ENCODE measurements around the gene CNNM3.
"Not testable (repeated sequence)": the region's sequence is repeated elsewhere in the genome, so short reads cannot be mapped to it uniquely, and the experiment has no call there.

CNNM3 gene

DNA sequence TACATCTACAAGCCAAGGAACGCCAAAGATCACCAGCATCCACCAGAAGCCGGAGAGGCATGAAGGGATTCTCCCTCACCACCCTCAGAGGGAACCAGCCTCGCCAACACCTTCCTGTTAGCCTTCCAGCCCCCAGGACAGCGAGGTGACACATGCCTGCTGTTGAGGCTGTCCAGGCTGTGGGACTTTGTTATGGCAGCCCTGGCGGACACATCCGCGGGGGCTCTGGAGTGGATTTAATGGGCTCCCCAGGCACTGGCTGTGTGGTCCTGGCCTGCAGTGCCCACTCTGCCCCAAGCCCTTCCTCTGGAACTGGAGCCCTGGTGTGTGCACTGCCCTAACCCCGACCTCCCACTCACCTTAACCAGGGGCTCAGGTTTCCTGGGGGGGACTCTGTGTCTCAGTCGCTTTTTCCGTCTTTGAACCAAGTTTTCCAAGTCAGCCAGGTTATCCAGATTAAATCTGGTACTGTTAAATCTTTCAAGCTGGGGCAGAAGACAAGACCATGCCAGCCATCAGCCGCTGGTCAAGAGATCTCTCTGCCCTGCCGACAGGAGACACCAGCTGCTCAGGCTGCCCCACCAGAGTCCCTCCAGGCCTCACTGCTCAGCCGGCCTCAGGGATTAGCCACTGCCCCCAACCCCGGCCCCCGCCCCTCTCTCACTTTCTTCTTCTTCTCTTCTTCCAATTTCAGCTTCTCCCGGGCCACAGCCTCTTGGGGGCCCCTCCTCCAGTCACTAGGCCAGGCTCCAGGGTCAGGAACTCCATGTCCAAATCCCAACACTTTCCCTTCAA is 25.8 kb downstream of the CNNM3 start:
- DNase-seq, result no peak

DNA sequence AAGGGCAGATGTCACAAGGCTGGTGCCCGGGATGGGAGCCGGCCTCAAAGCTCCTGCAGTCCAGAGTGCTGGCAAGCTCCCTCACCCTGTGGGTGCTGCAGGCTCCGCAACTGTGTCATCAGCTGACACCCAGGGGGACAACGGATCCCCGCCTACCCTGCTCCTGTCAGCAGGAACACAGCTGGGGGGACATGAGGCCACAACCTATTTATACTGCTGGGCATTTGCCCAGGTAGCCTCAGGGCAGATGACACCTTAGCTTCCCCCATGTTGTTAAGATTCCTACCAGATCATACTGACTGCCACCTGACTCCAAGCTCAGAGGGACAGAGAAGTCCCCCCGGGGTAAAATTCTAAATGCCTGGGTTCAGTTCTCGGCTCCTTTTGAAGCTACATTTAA is 26.5 kb downstream of the CNNM3 start:
- no peak for DNase-seq

DNA sequence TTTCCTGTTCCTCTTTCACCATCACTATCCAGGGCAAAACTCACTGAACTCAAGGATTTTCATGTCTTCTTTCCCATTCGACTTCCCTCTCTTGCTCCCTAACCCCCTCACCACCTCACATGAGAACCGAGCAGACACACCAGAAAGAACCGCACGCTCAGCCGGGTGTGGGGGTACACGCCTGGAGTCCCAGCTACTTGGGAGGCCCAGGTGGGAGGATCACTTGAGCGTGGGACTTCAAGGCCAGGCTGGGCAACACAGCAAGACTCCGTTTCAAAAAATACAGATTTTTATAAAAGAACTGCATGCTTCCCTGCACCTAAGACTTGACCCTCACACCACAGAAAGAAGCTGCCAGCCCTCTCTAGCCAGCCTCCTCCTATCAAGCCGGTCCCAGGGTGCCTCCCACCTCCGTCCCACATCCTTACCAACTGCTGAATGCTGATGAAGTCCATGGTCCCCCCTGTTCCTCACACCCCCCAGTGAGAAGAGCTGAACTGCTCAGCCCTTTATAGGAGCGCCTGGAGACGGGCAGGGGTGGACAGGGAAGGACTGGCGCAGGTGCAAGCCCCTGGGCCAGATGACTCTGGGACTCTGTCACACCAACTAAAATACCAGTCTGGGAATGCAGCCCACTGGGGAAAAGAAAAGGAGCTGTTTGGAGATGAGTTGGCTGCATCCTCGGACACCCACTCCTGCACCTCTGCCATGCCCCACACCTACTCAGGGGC is 27.6 kb downstream of the CNNM3 start, which contains the start of gene ANKRD23:
TSS of gene ANKRD23 (minus strand) at position 484 of the 731 bp plus-strand sequence. CDS start at position 455, 29 bp downstream.
- DNase-seq, result no peak

DNA sequence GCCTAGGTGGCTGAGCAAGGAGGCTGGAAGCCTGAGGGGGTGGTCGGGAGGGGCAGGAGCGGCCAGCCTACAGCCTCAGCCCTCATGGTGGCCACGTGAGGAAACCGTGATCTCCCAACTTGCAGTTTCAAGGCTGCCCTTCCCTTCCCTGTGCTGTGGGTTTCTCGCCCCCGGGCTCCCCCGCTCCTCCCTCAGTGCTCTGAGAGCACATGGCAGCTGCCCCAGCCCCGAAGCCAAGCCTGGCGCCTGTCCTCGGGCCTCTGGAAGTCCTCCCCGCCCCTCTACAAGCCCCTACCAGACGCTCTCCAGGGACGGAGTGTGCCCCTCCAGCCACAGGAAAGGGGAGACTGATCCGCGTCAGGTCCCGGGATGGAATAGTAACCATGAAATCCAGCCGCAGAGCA is 28.3 kb downstream of the CNNM3 start:
- DNase-seq, result no peak

DNA sequence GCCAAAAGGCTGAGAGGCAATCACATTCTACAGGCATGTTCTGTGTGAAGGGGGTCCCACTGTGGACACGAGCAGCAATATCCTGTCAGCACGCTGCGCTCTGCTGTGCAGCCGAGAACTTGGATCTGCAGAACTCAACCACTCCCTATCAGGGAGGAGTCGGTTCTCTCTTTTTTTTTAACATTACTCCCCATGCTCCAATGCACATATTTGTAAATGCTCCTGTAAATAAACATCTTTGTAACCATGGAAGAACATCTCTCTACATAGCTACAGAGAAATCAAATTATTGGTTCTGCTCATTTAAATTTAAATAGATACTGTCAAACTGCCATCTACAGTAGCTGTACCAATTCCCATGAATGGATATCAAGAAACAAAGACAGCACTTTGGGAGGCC is 30.8 kb downstream of the CNNM3 start:
- DNase-seq, result no peak

DNA sequence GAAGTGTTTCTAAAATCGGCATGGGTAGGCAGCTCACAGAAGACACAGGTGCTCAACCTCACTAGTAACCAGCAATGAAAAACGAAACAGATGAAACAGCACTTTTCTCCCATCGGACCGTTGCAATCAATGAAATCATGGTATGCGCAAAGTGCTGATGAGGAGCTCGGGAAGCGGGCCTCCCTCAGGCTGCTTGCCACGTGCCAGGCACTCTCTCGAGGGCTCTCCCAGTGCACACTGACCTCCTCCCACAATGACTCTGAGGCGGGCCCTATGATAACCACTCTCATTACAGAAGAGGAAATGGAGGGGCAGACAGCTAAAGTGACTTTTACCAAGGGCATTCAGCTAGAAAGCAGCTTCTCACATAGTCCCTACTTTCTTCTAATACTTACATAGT is 31.5 kb downstream of the CNNM3 start:
- no peak for DNase-seq

DNA sequence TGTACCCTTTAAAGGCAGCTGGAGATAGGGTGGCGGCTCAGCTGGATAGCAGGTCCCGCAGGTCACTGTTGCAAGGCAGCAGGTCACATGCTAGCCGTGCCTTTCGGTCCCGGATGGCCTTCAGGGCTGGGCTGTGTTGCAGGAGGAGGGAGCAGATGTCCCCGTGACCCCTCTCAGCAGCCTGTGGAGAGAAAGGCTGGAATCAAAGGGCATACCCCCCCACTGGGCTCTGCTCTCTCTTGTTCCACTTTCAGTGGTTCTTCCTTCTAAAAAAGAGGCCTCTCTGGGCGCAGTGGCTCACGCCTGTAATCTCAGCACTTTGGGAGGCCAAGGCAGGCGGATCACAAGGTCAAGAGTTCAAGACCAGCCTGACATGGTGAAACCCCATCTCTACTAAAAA is 32.2 kb downstream of the CNNM3 start:
- DNase-seq, result no peak

DNA sequence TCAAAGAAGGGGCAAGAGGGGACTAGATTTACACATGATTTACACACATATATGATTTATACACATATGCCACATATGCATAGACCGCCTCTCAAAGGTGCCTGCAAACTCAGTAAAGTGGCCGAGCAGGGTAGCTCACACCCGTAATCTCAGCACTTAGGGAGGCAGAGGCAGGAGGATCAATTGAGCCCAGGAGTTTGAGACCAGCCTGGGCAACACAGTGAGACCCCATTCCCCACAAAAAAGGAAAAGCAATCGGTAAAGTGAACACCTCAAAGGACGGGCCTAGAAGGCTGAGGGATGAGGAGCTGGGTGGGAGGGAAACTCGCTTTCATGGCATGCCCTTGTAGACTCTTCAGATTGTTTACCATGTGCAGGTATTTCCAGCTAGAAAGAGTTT is 36.6 kb downstream of the CNNM3 start:
- DNase-seq, result no peak

DNA sequence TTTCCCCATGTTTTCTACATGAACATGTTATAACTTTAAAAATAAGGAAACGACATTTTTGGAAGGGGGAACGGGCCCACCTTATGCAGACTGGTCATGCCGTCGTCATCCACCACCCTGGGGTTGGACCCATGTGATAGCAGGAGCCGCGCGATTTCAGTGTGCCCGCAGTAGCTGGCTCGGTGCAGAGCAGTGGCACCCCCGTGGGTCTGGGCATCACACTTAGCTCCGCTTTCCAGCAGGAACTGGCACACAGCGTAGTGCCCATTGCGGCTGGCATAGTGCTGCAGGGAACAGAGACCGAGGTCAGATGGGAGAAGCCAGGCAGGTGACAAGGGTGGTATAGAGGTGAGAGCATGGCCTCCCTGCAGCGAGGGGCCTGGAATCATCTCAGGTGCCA is 37.3 kb downstream of the CNNM3 start:
- no peak for DNase-seq

DNA sequence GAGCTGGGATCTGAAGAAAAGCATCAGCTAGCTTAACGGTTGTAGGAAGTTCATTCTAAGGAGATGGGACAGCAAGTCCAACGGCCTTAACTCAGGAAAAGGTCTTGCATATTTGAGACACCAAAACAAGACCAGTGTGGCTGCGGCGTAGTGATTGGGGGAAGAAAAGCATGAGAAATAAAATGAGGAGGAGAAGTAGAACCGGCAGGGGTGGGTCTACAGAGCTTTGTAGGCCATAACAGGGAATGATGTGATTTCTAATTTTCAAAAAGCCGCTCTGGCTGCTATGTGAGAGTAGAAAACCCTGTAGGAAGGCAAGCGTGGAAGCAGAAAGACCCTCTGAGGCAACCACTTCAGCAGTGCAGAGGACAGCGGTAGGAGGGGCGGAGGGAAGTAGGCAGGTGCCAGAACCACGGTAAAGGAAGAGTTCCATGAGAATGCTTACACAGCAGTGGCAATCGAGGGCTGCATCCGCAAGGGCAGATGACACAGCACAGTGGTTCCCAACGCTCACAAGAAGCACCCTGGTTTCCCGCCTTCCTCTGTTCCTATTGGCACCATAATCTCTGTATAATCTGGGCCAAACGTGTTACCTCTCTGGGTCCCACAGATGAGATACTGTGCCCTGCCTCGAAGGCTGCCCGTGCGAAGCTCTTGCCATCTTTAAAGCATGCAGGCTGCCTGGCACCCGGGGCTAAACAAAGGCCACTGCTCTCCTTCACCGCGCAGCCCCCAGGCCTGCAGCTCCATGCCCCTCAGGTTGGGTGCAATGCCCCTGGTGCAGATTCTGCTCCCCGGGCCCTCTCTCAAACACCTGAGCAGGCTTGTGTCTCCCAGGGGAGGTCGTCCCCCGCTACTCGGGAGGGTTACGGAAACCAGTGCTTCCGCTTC is 41.0 kb downstream of the CNNM3 start:
- DNase-seq, result no peak

DNA sequence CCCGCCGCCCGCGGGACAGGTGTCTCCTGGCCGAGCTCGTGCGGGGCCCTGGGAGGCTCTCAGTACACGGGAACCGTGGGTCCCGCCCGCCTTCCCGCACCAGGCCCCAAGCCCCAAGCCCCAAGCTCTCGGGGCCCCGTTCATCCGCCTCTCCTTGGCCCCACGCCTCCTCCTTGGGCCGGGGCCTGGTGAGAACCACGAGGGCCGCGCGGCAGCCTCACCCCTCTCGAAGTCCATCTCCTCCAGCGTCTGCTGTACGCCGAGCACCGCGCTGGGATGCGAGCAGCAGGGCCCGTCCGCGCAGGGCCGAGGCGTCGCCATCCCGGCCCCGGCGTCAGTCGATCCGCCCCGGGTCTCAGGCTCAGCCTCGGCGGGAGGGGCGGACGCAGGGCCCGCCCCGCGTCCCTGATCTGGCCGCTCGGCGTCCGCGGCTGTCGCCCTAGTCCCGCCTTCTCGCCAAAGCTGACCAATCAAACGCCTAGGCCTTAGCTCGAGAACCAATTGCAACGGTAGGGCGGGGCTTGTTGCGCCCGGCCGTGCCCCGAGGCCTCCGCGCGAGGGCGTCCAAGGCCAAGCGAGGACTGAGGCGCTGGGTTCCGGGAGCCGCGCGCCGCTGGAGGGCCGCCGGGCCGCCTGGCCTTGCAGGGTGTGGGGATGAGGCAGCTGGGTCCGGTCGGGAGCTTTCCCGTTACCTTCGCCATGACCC is 41.8 kb downstream of the CNNM3 start, which contains the start of gene ANKRD39:
TSS of gene ANKRD39 (minus strand) at position 350 of the 706 bp plus-strand sequence. CDS start at position 321, 29 bp downstream.
- peak; percentile 98 for DNase-seq

DNA sequence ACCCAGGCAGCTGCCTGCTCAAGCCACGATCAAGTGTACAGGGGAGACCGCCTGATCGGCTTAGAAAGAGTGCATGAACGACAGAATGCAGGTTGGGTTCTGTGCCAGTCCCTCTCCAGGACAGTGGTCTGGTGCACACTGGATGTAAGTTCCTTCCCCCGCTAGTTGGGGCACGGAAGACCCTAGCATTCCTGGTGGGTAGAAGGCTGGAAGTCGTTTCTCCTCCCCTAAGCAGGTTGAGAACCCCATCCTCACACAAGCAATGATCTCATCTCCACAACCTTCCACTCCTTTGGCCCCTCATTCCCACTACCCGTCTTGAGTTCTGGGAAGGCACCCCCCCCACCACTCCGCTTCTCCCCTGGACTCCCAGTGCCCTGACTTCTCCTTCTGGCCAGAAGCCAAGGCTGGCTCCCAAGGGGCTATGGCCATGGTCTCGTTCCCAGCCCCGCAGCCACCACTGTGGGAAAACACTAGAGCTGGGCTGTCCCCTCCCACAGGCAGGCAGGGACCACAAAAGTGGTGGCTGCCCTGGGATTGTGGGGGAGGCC is 43.1 kb downstream of the CNNM3 start:
- no peak for DNase-seq

DNA sequence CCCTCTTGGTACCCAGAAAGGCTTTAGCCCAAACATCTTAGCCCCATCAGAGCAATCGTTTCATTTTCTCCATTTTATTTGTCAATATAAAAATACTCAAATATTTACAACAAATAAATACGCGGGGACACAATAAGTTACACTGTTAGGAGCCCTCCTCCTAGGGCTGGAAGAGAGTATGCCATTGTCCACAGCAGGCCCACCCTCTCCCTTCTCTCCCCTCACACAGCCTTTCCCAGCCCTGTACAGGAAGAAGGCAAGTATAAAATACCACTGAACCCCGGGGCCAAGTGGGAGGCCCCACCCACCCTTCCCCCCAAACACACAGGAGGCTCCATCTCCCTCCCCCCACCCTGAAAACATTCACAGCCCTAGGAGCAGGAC is 43.6 kb downstream of the CNNM3 start:
- no peak for DNase-seq

DNA sequence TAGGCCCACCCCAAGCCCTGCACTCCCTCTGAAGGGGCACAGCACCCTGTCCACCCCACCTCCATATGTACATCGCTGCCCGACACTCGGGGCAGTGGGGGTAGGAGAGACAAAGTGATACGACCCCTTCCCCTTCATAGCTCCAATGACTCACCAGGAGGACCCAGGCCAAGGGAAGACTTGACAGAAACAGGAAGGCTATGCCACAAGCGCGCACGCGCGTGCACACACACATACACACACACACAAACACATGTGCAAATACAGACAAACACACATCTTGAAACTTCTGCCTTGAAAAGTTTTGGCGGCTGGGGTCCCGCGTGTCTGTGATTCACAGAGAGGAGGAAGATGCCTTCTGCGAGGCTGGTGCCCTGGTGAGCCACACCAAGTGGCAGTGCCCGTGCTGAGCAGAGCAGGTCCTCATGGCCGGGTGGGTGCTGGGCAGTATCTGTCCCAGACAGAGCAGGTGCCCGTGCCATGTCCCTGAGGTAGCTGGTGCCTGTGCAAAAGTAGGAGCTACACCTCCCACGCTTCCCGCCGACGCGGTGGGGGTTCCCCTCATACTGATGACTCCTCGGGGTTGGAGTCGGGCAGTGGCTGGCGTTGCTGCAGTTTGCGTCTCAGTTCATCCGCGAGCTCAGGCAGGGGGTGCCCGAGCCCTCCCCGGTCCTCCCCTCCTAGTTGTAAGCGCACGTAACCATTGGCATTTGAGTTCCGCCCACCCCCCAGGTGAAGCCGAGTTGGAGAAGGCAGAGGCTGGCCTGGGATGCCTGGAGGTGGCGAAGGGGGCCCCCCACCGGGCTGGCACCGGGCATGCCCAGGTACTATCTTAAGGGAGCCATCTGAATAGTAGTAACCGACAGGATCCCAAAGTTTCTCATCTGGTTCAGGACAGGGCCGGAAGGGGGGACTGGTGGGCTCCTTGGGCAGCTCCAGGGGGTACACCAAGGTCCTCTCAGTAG is 44.3 kb downstream of the CNNM3 start:
- no peak for DNase-seq

DNA sequence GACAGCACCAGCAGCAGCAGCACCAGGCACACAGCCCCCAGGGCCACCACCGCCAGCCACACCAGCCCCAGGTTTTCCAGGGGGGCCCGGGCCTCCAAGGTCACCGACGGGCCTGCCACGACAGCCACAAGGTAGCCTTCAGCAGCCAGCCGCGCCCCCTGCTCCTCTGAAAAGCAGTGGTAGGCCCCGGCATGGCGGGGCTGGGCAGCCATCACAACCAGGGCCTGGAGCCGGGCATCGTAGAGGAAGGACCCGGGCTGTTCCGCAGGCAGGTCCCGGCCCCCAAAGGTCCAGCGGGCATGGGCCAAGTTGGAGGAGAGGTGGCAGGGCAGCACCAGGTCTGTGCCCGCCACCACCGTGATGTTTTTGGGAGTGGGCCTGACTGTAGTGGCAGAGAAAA is 45.0 kb downstream of the CNNM3 start:
- no peak for DNase-seq

DNA sequence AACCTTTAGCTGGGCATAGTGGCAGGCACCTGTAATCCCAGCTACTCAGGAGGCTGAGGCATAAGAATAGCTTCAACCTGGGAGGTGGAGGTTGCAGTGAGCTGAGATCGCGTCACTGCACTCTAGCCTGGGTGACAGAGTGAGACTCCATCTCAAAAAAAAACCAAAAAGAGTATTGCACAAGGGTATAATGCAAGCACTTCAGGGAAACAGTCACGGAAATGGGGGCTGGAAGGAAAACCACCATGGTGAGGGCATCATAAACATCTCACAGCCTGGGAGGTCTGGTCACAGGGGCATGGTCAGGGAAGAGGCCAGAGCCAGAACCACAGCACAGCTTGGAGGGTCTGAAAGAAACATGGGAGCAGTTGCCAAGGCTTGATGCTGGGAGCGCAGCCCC is 47.0 kb downstream of the CNNM3 start:
- not testable (repeated sequence) for DNase-seq

DNA sequence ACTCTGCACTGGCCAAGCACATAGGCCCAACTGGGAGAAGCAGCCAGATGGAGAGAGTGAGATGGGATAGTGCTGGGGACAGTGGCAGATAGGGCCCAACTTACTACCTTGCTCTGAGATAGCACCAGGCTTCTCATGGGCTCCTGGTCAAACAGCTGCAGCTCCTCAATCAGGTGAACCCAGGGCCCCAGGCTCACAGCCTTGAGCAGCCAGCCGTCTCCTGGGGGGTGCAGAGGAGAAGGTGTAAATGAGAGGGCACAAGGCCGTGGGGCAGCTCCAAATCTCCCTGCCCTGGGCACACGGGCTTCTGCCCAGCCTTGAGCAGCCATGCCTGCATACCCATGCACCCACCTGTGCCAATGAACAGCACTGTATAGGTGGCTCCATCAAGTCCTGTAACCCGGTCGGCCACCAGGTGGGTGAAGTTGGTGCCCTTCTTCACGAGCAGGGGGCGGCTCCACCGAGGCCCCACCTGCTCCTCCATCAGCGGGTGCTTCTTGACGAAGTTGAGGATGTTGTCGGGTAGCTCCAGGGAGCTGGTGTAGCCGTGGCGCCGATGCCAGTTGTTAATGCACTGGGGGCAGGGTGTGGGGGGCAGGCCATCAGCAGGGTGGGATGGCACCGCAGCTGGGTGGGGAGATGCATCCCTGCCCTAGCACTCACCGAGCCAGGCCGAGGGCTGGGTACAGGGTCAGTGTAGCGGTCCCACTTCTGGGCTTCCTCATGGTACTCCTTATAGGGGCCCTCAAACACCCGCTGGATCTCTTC is 47.7 kb downstream of the CNNM3 start:
- no peak for DNase-seq

DNA sequence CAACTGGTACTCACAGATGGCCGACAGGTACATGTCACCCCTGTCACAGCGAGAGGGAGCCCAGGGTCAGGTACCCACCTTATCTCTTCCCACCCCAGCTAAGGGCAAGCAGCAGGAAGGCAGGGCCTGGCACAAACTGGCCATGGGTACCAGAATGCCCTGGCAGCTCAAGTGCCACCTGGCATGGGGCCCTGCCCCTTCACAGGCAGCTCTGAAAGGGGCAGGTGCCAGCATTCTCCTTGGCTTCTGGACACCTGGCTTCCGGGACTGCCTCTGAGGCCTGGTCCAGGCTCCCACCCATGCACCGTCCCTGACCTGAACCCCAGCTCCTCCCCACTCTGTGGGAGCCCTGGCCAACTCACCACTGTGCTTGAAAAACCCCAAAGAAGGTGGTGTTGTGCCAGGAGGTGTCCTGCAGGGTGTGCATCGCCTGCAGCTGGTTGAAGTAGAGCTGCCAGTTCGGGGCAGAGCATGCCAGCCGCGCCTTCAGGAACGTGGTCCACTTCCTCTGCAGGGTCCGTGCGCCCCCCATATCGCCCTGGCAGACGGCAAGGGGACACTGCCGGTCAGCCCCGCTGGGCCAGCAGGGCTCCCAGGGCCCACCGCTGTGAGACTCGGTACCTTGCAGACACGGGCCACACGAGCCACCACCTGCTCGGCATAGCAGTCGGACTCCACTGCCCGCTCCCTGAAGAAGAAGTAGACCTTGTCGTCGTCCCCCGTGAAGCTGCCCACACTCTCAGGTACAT is 48.4 kb downstream of the CNNM3 start:
- no peak for DNase-seq

DNA sequence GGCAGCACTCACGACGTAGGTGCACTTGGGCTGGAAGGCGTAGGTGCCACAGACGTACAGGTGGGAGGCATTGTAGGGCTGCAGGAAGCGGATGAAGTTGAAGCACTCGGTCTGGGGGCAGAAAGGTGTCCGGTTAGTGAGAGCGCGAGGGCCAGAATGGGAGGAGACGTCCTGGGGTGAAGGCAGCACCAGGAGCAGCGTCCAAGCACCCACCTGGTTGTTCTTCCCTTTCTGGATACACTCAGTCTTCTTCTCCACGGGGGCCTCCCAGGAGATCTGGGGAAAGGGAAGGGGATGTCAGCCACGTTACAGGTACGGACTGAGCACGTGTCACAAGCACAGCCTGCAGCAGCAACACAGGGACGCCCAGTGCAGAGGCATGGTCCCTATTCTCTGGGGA is 49.6 kb downstream of the CNNM3 start:
- no peak for DNase-seq

Data from kidney glomerular epithelial cell (primary cell).